Mesothelial cell of epicardium (in vitro differentiated cells): ENCODE data around the gene CITED2. TPM values are rescaled to one million over a fixed set of nuclear protein-coding genes. Genes with fewer than 3 reads are reported as not detected.

Experiments
- DNase-seq, 2 experiments: peaks; one replicate each; pipeline ENCODE4 v3.0.0; 2021; ENCODE audit warnings: low spot score in 2 of 2; ENCODE audit not compliant: unreplicated experiment in 2 of 2
- H3K27ac Mint-ChIP-seq: 2 replicates; pipeline ENCODE4 v1.8.0; 2021; ENCODE audit warnings: mixed read lengths
- H3K27me3 Mint-ChIP-seq: 2 replicates; pipeline ENCODE4 v1.8.0; 2021; ENCODE audit warnings: low read depth, mixed read lengths
- H3K36me3 Mint-ChIP-seq: 2 replicates; pipeline ENCODE4 v1.8.0; 2021; ENCODE audit warnings: mixed read lengths
- H3K4me1 Mint-ChIP-seq: 2 replicates; pipeline ENCODE4 v1.8.0; 2021; ENCODE audit warnings: mixed read lengths
- H3K4me3 Mint-ChIP-seq: 2 replicates; pipeline ENCODE4 v1.8.0; 2021; ENCODE audit warnings: mild to moderate bottlenecking, moderate library complexity, mixed read lengths
- H3K9me3 Mint-ChIP-seq: 2 replicates; pipeline ENCODE4 v1.8.0; 2021; ENCODE audit warnings: mixed read lengths
- total RNA-seq: library from RNA; stranded (reverse); gene quantifications from 3 replicates; pipeline ENCODE4 v1.2.1, GENCODE V29; 2021
- TF ChIP-seq, protein P1 (sequence below): fragments of 200-600 bp; sonication (generic); IDR thresholded peaks from one replicate; pipeline ENCODE4 v1.5.0; 2021; ENCODE audit warnings: antibody characterized with exemption; ENCODE audit not compliant: unreplicated experiment

CITED2 gene
- total RNA-seq, 1 donor from 2014 or later, result 85.0 TPM

DNA sequence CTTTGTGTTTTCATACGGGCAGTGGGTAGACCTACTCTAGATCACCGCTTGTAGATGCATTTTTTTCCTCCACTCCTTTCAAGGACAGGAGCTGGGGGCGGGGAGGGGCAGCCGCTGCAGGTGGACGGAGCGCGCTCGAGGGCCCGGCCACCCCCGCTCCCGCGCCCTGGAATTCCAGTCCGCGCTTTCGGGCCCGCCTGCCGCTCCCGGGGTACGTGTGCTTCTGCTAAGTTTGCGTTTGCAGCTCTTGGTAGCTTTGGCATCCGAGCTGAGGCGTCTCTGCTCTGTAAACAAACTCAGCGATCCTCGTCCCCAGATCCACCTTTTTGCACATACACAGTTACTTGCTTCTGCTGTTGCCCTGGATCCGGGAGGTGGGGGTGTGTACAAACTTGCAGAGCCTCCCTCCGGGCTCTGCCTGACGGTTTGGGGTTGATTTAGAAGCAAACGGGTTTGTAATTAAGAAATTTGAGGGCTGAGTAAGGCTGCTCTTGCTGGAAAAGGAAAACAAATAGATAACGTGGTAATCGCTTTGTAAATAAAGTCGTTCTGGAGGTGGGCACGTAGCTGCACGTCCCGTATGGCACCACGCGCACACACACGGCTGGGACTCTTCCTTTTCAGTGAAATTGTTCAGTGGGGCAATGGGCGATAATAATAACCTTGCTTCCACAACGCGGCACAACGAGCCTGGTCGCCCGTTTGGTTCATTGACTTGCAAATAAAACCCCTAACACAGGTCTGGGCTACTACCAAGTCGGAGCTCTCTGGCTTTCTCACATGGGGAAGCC lies 973 bp upstream of the CITED2 start:
- Mint-ChIP-seq H3K4me1 (peaks cover 39% of the 10 kb centered on the region), H3K27ac (peak overlapping the region; percentile 99), H3K4me3 (peak overlapping the region; percentile 98), H3K9me3 (no peaks in the 10 kb centered on the region), H3K27me3 (no peaks in the 10 kb centered on the region), H3K36me3 (peaks cover 6% of the 10 kb centered on the region)
- peak; percentile 73 to 89 for DNase-seq
- TF ChIP-seq, protein P1, sequence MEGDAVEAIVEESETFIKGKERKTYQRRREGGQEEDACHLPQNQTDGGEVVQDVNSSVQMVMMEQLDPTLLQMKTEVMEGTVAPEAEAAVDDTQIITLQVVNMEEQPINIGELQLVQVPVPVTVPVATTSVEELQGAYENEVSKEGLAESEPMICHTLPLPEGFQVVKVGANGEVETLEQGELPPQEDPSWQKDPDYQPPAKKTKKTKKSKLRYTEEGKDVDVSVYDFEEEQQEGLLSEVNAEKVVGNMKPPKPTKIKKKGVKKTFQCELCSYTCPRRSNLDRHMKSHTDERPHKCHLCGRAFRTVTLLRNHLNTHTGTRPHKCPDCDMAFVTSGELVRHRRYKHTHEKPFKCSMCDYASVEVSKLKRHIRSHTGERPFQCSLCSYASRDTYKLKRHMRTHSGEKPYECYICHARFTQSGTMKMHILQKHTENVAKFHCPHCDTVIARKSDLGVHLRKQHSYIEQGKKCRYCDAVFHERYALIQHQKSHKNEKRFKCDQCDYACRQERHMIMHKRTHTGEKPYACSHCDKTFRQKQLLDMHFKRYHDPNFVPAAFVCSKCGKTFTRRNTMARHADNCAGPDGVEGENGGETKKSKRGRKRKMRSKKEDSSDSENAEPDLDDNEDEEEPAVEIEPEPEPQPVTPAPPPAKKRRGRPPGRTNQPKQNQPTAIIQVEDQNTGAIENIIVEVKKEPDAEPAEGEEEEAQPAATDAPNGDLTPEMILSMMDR, result no peak

DNA sequence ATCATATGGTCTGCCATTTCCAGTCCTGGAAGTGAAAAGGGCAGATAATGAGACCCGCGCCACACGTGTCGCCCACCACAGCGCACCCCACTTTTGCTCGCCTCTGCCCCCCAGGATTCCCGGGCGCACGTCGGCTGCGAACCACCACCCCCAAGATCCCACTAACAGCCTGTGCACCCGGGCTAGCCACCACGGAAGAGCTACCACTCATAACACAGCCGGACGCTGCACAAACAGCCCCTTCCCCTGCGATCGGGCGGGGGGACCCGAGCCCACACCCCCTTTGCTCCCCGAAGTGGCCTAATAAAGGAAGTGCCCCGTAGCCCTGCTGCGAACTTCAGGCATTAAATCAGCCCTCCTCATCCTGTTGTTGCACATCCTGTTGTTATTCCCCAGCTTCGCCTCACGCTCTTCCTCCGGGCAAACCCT lies 506 bp downstream of the CITED2 start:
- H3K27me3 Mint-ChIP-seq, result no peaks in the 10 kb centered on the region
- peaks cover 49% of the 10 kb centered on the region for H3K4me1 Mint-ChIP-seq
- H3K36me3 Mint-ChIP-seq, result peaks cover 6% of the 10 kb centered on the region
- H3K4me3 Mint-ChIP-seq, result peak overlapping the region; percentile 98
- TF ChIP-seq, protein P1, result no peak
- no peaks in the 10 kb centered on the region for H3K9me3 Mint-ChIP-seq
- no peak for DNase-seq
- peak overlapping the region; percentile 97 for H3K27ac Mint-ChIP-seq

DNA sequence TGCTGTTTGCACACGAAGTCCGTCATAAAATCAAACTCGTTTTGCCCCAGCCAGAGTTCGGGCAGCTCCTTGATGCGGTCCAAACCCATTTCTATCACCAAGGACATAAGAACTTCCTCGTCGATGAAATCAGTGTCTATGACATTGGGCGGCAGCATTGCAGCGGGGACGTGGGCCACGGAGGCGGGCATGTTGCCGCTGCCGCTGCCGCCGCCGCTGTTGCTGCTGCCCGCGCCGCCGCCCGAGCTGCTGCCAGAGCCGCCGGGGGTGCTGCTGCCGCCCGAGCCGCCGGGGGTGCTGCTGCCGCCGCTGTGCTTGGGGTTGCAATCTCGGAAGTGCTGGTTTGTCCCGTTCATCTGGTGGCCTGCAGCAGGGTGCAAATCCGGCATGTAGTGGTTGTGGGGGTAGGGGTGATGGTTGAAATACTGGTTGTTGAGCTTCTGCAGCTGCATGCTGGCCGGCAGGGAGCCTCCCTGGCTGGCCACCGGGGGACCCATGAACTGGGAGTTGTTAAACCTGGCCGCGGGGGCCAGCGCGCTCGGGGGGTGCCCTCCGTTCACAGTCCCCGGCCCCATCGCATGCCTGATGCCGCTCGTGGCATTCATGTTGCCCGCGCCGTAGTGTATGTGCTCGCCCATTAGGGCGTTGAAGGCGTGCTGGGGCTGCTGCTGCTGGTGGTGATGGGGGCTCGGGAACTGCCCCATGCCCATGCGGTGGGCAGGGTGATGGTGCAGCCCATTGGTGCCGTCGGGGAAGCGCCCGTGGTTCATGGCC lies 1.1 kb downstream of the CITED2 start:
- DNase-seq, result peak; percentile 27 to 56
- H3K4me1 Mint-ChIP-seq, result peaks cover 55% of the 10 kb centered on the region

DNA sequence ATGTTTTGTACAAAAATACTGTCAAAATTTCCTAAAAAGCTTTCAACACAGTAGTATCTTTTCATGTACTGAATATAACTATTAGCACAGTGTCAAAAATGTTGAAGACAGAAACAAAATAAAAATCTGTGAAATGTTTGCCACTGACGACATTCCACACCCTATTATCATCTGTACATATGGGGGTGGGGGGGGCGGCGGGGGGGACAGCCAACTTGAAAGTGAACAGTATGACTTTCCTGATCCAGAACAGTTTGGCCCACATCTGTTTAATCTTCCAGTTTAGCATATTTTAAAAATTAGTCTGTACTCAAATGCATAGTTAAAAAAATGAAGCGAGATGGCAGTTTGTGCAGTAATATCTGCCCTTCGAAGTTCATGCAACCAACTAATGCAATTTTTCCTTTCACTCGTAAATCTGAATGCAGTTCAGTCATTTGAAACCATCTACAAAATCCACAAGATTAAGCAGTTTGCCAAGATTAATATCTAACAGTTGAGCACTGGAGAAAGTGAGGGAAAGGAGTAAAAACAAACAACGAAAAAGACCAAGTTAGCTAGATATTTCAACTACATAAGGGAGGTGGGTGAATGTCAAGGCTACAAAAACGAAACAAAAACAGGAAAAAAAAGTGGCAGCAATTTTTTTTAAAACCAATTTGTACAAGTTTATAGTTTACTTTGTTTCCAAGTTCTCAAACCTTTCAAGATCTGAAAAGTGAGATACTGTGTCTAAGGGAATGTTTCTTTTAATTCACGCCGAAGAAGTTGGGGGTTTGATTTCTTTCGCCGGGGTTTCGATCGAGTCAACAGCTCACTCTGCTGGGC lies 1.9 kb downstream of the CITED2 start:
- Mint-ChIP-seq H3K4me1 (peaks cover 62% of the 10 kb centered on the region), H3K27me3 (no peaks in the 10 kb centered on the region), H3K9me3 (no peaks in the 10 kb centered on the region), H3K27ac (peak overlapping the region; percentile 91), H3K4me3 (peak overlapping the region; percentile 98), H3K36me3 (peaks cover 6% of the 10 kb centered on the region)
- TF ChIP-seq, protein P1, result no peak
- no peak for DNase-seq

More for the DNA sequence above, 1.1 kb downstream of the CITED2 start:
- TF ChIP-seq, protein P1, result no peak
- Mint-ChIP-seq H3K27me3 (no peaks in the 10 kb centered on the region), H3K36me3 (peaks cover 6% of the 10 kb centered on the region), H3K27ac (peak overlapping the region; percentile 97), H3K9me3 (no peaks in the 10 kb centered on the region), H3K4me3 (peak overlapping the region; percentile 98)

DNA sequence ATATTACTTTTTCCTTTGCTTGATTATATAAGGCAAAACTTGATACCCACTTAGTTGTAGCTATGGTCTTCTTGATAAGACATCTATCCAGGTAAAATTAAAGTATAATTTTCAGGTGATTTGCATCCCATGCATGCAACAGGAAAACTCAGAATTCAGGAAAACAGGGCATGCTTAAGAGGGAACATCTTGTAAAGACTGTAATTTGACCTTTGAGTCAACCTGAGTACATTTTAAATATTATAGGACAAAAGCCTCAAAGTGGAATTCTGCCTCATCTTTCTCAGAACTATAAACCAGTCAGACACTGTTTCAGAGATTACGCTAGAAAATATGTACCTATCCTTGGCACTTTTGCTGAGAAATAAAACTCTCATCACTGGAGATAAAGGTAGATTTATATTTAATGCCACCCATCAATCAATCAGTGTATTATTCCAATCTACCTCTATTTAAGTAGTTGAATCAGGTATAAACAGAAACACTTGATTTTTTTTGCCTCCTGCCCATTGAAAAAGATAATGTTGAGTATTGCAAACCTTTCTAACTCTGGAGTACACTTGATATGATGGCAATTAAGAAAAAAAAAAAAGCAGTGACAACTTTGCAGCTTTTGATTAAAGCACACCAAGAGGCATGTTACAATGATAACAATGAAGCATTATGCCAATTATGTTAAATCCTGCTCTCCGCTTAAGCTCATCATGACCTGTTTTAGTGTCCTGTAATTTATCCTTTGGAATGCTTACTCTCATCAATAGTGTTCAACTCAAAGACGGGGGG lies 2.8 kb downstream of the CITED2 start:
- Mint-ChIP-seq H3K4me1 (peaks cover 61% of the 10 kb centered on the region), H3K27ac (peak overlapping the region; percentile 78)

More for the DNA sequence above, 2.8 kb downstream of the CITED2 start:
- H3K4me3 Mint-ChIP-seq, result peak overlapping the region; percentile 98
- no peaks in the 10 kb centered on the region for H3K9me3 Mint-ChIP-seq
- peaks cover 6% of the 10 kb centered on the region for H3K36me3 Mint-ChIP-seq
- no peaks in the 10 kb centered on the region for H3K27me3 Mint-ChIP-seq
- TF ChIP-seq, protein P1, result no peak
- DNase-seq, result no peak
